Skin epidermis (tissue), 12 donors: ENCODE results near the gene ZMPSTE24.
A peak's percentile ranks its signal among the peaks of the same experiment; 100 is the strongest.
"Not testable (repeated sequence)": the region's sequence is repeated elsewhere in the genome, so short reads cannot be mapped to it uniquely, and the experiment has no call there.

ENCODE experiments used
- H3K27ac ChIP-seq, 21 experiments: fragments of 200-600 bp; sonication (generic) in 11 of 21; one replicate each; pipeline ENCODE4 v1.5.0; 2020; ENCODE audit warnings: mild to moderate bottlenecking in 3 of 21, inconsistent platforms in 2 of 21, moderate library complexity in 2 of 21
- H3K4me3 ChIP-seq, 7 experiments: fragments of 200-600 bp; sonication (generic) in 2 of 7; one replicate each; pipeline ENCODE4 v1.5.0; 2020; ENCODE audit warnings: inconsistent platforms in 2 of 7, mild to moderate bottlenecking in 2 of 7, moderate library complexity in 1 of 7

The ZMPSTE24 gene

GRCh38 chr1:40314721-40315238 lies 56.7 kb downstream of the ZMPSTE24 start:
- Histone ChIP-seq H3K27ac (peak overlapping the region in 5 of 21 experiments; percentile 16 to 42 (median 23)), H3K4me3 (peak overlapping the region in 4 of 7 experiments; percentile 28 to 45 (median 35))

- H3K27ac ChIP-seq, result peak overlapping the region in 10 of 21 experiments; percentile 16 to 64 (median 39)
Observed at GRCh38 chr1:40315239-40315794, 57.3 kb downstream of the ZMPSTE24 start.

GRCh38 chr1:40315795-40316594 lies 58.0 kb downstream of the ZMPSTE24 start:
- peak overlapping the region; percentile 24 to 45 (median 37) for H3K4me3 ChIP-seq
- H3K27ac ChIP-seq, result peak overlapping the region in 9 of 21 experiments; percentile 1 to 64 (median 42)

More at GRCh38 chr1:40315239-40315794, 57.3 kb downstream of the ZMPSTE24 start:
- peak overlapping the region; percentile 24 to 45 (median 37) for H3K4me3 ChIP-seq

- H3K4me3 ChIP-seq, result peak within 1 kb of the TSS; percentile 24 to 45 (median 37)
- peak within 1 kb of the TSS in 9 of 21 experiments; percentile 1 to 64 (median 42) for H3K27ac ChIP-seq
Observed at GRCh38 chr1:40316595-40317393, 58.8 kb downstream of the ZMPSTE24 start, which contains the start of gene COL9A2. TSS of gene COL9A2 (minus strand) at chr1:40317286. CDS start at chr1:40317197, 89 bp downstream.

GRCh38 chr1:40317394-40318074 lies 59.5 kb downstream of the ZMPSTE24 start:
- peak overlapping the region in 3 of 21 experiments; percentile 15 to 25 (median 24) for H3K27ac ChIP-seq
- H3K4me3 ChIP-seq, result peak overlapping the region in 6 of 7 experiments; percentile 24 to 45 (median 38)

- no peak overlapping the region for H3K4me3 ChIP-seq
- H3K27ac ChIP-seq, result no peak overlapping the region
Observed at GRCh38 chr1:40318476-40318875, 60.4 kb downstream of the ZMPSTE24 start.

GRCh38 chr1:40318970-40319621 lies 61.1 kb downstream of the ZMPSTE24 start:
- no peak overlapping the region for H3K4me3 ChIP-seq
- H3K27ac ChIP-seq, result no peak overlapping the region

- not testable (repeated sequence) for H3K4me3 ChIP-seq, H3K27ac ChIP-seq
Observed at GRCh38 chr1:40331403-40331802, 73.4 kb downstream of the ZMPSTE24 start.

- H3K27ac ChIP-seq, result no peak overlapping the region
- H3K4me3 ChIP-seq, result no peak overlapping the region
Observed at GRCh38 chr1:40332695-40333094, 74.7 kb downstream of the ZMPSTE24 start.

- no peak overlapping the region for H3K4me3 ChIP-seq
- H3K27ac ChIP-seq, result no peak overlapping the region
Observed at GRCh38 chr1:40337443-40337842, 79.4 kb downstream of the ZMPSTE24 start.

- Histone ChIP-seq H3K27ac (peak overlapping the region in 9 of 21 experiments; percentile 13 to 68 (median 52)), H3K4me3 (peak overlapping the region in 1 of 7 experiments; percentile 14)
Observed at GRCh38 chr1:40338745-40339419, 80.8 kb downstream of the ZMPSTE24 start.

- Histone ChIP-seq H3K27ac (peak overlapping the region in 10 of 21 experiments; percentile 10 to 59 (median 46)), H3K4me3 (no peak overlapping the region)
Observed at GRCh38 chr1:40339420-40340323, 81.6 kb downstream of the ZMPSTE24 start.

- Histone ChIP-seq H3K27ac (peak overlapping the region in 7 of 21 experiments; percentile 6 to 74 (median 59)), H3K4me3 (no peak overlapping the region)
Observed at GRCh38 chr1:40341491-40342380, 83.7 kb downstream of the ZMPSTE24 start.

GRCh38 chr1:40342381-40342717 lies 84.3 kb downstream of the ZMPSTE24 start:
- H3K4me3 ChIP-seq, result not testable (repeated sequence)
- H3K27ac ChIP-seq, result peak overlapping the region in 6 of 21 experiments; percentile 44 to 74 (median 59)
